GOT3 (cell line): ENCODE measurements around the gene JRKL.
"Not testable (repeated sequence)": the region's sequence is repeated elsewhere in the genome, so short reads cannot be mapped to it uniquely, and the experiment has no call there.

Source experiments
- DNase-seq: peaks from one replicate; lab custom pipeline; 2025; ENCODE audit warnings: mixed read lengths; lab: John Stamatoyannopoulos, UW

The JRKL gene

GRCh38 chr11:96394773-96395172, 5.0 kb downstream of the JRKL start:
- DNase-seq: no peak

DNA sequence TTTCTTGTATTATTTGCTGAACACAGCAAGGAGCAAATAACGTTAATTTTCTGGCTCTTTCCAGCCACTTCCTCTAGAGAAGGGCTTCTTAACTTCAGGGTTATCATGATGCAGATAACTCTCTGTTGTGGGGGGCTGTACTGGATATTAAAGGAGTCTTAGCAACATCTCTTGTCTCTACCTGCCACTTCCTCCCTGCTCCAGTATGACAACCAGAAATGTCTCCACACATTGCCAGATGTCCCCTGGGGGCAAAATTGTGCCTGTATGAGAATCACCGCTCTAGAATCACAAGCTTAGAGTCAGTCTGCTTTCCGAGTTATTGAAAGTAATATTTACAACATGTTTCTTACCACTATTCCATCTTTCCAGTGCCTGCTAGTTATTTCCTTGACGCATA, 6.8 kb downstream of the JRKL start:
- no peak for DNase-seq

GRCh38 chr11:96397863-96398262, 8.1 kb downstream of the JRKL start:
- DNase-seq: no peak

DNA sequence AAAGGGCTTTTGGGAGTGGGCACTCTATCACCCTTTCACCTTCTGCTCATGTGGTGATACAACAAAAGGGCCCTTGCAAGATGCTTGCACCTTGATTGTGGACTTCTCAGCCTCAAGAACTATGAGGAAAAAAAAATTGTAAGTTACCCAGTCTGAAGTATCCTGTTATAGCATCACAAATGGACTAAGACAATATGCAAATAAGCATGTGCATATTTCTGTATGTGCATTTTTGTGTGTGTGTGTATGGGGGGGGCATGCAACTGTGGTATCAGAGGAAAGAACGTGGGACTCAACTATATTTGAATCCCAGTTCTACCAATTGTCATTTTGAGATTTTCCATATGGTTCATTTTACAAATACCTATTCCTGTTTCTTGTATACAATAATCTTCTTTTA, 10.9 kb downstream of the JRKL start:
- no peak for DNase-seq

DNA sequence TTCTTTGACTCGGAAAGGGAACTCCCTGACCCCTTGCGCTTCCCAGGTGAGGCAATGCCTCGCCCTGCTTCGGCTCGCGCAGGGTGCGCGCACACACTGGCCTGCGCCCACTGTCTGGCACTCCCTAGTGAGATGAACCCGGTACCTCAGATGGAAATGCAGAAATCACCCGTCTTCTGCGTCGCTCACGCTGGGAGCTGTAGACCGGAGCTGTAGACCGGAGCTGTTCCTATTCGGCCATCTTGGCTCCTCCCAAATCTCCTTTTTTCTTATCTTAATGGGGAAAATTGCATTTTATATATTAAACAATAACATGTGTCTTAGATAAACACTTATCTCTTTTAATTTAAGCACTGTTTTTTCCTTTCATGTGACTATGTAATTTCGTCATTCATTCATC, 21.6 kb downstream of the JRKL start:
- not testable (repeated sequence) for DNase-seq

GRCh38 chr11:96412761-96413381, 23.1 kb downstream of the JRKL start:
- no peak for DNase-seq

DNA sequence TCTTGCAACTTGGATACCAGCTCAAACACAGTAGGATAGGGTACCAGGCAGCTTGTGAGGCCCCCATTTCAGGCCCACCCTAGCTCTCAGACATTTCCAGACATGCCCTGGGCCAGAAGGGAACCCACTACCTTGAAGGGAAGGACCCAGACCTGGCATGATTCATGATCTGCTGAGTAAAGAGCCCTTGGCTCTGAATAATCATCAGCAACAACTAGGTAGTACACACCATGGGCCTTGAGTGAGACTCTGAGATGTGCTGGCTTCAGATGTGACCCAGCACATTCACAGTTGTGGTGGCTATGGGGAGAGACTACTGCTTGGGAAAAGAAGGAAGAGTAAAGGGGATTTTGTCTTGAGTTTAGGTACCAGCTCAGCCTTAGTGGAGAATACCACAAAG, 23.6 kb downstream of the JRKL start:
- DNase-seq: no peak

- no peak for DNase-seq
Observed at GRCh38 chr11:96424693-96425092, 34.9 kb downstream of the JRKL start.

DNA sequence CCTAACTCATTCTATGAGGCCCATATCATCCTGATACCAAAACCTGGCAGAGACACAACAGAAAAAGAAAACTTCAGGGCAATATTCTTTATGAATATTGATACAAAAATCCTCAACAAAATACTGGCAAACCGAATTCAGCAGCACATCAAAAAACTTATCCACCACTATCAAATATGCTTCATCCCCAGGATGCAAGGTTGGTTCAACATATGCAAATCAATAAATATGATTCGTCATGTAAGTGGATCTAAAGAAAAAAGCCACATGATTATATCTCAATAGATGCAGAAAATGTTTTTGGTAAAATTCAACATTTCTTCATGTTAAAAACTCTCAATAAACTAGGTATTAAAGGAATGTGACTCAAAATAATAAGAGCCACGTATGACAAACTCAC, 40.9 kb downstream of the JRKL start:
- no peak for DNase-seq

GRCh38 chr11:96432654-96433053, 42.8 kb downstream of the JRKL start:
- DNase-seq: not testable (repeated sequence)
